ENCODE results near the gene TMEM161B.
"Not testable (repeated sequence)": the region's sequence is repeated elsewhere in the genome, so short reads cannot be mapped to it uniquely, and the experiment has no call there.

Gene TMEM161B

DNA sequence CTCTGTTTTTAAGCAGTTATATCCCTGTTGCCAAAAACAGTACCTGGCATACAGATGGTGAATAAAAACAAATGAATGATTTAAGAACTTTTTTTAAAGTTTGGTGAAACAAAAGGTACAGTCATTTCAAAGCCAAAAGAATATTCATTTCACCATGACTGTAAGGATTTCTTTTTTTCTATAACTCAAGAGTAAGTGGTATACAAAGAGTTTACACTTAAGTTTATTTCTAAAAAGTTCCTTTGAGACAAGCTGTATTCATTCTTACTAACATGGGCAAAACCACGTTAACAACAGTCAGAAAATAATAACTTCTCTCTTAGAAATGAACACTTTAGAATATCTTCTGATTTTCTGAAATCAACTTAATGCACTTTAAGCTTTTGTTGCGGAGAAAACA, 5.3 kb downstream of the TMEM161B start:
- no peak overlapping the region for H3K4me3 ChIP-seq (ENCODE audit: low read length)
- TF ChIP-seq ZNF274 (IDR thresholded peaks at IDR 0.05; ENCODE audit: low read depth, low read length), result no peak

GRCh38 chr5:88262116-88262515, 6.5 kb downstream of the TMEM161B start:
- no peak for TF ChIP-seq ZNF274 (IDR thresholded peaks at IDR 0.05; ENCODE audit: low read depth, low read length)
- no peak overlapping the region for H3K4me3 ChIP-seq (ENCODE audit: low read length)

DNA sequence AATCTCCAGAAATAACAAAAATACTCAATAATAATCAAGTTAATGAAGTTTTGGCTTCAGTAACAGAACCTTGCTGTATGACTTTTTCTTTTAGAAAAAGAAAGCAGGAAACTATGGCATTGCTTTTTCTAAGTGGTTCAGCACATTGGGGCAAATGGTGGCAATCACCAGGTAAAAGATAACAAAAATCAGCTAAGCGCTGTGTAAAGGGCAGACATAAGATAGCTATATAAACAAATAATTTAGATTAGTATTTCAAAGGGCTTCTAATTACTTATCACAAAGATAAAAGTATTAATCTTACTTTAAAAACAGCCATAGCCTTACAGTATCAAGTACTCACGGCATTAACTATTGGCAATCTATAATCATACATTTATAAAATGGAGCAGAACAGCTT, 10.0 kb downstream of the TMEM161B start:
- no peak for TF ChIP-seq ZNF274 (IDR thresholded peaks at IDR 0.05; ENCODE audit: low read depth, low read length)
- H3K4me3 ChIP-seq (ENCODE audit: low read length), result no peak overlapping the region

DNA sequence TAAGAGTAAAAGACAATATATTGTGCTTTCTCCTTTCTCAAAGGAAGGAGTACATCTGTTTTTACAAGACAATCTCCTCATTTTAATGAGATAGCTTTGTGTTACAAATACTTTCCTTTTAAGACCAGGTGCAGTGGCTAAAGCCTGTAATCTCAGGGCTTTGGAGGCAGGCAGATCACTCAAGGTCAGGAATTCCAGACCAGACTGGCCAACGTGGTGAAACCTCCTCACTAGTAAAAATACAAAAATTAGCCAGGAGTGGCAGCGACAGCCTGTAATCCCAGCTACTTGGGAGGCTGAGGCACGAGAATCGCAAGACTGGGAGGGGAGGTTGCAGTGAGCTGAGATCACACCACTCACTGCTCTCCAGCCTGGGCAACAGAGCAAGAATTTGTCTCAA, 11.8 kb downstream of the TMEM161B start:
- no peak for TF ChIP-seq ZNF274 (IDR thresholded peaks at IDR 0.05; ENCODE audit: low read depth, low read length)
- H3K4me3 ChIP-seq (ENCODE audit: low read length), result no peak overlapping the region

DNA sequence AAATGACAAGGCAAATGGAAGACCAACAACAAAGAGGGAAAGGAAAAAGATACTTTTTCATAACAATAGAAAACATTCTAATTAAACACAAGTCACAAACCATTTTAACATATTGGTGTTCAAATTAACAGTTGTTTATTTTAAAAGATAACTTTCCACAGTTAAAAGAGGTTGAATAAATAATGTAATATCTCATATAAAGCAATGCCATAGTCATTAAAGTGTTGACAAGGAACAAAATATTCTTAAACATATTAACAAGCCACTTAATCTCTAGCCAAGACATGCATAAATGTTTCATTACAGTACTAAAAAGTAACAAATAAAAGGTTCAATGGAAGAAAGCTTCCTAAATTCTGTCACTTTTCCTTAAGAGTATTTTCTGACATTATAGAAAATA, 12.6 kb downstream of the TMEM161B start:
- no peak overlapping the region for H3K4me3 ChIP-seq (ENCODE audit: low read length)
- no peak for TF ChIP-seq ZNF274 (IDR thresholded peaks at IDR 0.05; ENCODE audit: low read depth, low read length)

DNA sequence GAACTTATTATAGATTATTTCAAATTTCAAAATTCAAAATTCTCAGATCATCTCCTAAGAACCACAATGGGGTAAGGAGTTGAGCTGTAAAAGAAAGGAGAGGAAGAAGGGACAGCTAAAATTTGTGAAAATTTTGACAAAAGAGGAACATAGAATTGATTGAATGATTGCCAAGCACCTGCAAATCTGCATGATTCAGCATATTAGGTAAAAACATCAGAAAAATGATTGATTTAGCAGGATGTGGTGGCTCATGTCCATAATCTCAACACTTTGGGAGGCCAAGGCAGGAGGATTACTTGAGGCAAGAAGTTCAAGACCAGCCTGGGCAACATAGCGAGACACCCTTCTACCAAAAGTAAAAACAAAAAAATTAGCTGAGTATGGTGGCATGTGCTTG, 14.3 kb downstream of the TMEM161B start:
- TF ChIP-seq ZNF274 (IDR thresholded peaks at IDR 0.05; ENCODE audit: low read depth, low read length), result no peak
- H3K4me3 ChIP-seq (ENCODE audit: low read length), result no peak overlapping the region

DNA sequence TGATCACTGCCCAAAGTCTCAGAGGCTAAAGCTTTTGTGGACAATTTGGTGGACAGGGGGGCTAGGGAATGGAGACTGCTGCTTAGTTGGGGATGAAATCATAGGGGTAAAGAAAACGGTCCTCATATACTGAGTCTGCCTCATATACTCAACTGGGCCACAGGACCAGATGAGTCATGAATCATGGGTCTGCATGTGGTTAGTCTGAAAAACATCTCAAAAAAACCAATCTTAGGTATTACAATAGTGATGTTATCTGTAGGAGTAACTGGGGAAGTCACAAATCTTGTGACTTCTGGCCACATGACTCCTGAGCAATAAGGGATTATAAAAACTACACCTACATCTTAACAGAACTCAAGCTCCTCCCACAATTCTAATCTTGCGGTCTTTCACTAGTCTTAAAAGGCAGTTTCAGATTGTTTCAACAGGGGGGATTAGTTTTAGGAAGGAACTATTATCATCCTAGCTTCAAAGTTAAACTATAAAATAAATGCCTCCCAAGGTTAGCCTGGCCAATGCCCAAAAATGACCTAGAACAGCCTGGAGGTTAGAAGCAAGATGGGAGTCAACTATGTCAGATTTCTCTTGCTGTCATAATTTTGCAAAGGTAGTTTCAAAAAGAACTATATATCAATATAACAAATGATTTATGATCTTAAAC, 17.5 kb downstream of the TMEM161B start:
- TF ChIP-seq ZNF274 (IDR thresholded peaks at IDR 0.05; ENCODE audit: low read depth, low read length), result no peak
- no peak overlapping the region for H3K4me3 ChIP-seq (ENCODE audit: low read length)

GRCh38 chr5:88250010-88250409, 18.6 kb downstream of the TMEM161B start:
- no peak for TF ChIP-seq ZNF274 (IDR thresholded peaks at IDR 0.05; ENCODE audit: low read depth, low read length)
- no peak overlapping the region for H3K4me3 ChIP-seq (ENCODE audit: low read length)

GRCh38 chr5:88248743-88249540, 19.7 kb downstream of the TMEM161B start:
- H3K4me3 ChIP-seq (ENCODE audit: low read length), result no peak overlapping the region
- no peak for TF ChIP-seq ZNF274 (IDR thresholded peaks at IDR 0.05; ENCODE audit: low read depth, low read length)

DNA sequence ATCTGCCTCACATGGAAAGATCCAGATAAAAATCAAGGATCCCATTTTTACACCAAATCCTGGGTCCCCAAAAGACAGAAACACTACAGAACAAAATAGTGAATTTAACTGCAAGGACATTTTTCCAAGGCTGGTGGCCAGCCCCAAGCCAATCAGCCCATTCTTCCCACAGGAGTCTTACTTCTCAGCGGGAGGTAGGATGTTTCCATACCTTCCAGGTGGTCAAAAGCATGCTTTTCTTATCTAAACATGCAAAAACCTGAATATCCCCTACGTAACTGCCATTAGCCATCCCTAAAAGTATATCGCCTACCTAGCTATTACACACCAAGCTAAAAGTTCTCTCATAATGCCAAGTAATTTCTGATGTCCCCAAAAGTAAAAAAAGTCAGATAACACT, 20.6 kb downstream of the TMEM161B start:
- TF ChIP-seq ZNF274 (IDR thresholded peaks at IDR 0.05; ENCODE audit: low read depth, low read length), result no peak
- no peak overlapping the region for H3K4me3 ChIP-seq (ENCODE audit: low read length)

DNA sequence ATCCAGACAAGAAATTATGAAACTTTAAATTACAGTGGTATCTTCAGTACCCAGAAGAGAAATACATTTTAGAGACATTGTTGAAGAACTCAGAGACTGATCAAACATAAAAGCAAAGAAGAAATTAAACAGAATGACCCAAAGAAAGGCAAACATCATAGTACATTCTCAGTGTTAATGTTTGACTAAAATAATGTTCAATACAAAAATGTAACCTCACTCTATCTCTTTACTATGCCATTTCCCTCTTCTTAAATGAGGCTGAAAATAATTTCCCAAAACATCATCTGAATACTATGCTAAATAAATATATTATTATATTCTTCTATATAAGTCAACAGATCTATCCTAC, 22.8 kb downstream of the TMEM161B start:
- no peak for TF ChIP-seq ZNF274 (IDR thresholded peaks at IDR 0.05; ENCODE audit: low read depth, low read length)
- no peak overlapping the region for H3K4me3 ChIP-seq (ENCODE audit: low read length)

DNA sequence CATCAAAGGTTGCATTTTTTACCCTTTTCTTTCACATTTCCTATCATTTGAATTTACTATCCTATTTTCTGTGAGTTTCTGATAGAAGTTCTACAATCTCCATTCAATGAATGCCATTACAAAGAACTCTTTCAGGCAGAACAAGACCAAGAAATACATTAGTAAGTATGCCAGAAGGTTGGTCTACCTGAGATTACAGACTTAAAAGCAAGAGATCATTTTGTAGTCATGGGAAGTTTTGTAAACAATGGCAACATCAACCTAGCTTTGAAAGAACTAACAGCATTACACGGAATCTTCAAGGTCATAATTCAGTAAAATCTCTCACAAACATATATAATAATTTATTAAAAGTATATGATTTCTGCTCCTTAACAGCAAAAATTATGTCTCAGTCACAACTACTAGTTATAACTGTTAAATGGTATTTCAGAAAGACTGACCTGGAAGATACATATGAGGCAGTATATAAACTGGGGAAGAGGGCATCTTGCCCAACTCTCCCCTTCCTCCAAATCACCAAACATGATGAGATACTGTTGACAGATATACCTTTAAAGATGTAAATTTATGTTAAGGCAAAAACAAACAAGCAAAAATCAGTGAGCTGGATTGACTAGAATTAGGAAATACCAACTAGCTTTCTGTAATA, 23.3 kb downstream of the TMEM161B start:
- H3K4me3 ChIP-seq (ENCODE audit: low read length), result no peak overlapping the region
- TF ChIP-seq ZNF274 (IDR thresholded peaks at IDR 0.05; ENCODE audit: low read depth, low read length), result no peak

- no peak overlapping the region for H3K4me3 ChIP-seq (ENCODE audit: low read length)
- TF ChIP-seq ZNF274 (IDR thresholded peaks at IDR 0.05; ENCODE audit: low read depth, low read length), result no peak
These were observed 24.0 kb downstream of the TMEM161B start for GRCh38 chr5:88244686-88245085.

DNA sequence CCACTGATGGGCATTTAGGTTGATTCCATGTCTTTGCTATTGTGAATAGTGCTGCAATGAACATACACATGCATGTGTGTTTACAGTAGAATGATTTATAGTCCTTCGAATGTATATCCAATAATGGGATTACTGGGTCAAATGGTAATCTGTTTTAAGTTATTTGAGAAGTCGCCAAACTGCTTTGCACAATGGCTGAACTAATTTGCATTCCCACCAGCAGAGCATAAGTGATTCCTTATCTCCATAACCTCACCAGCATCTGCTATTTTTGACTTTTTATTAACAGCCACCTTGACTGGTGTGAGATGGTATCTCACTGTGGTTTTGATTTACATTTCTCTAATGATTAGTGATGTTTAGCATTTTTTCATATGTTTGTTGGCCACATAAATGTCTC, 25.2 kb downstream of the TMEM161B start:
- not testable (repeated sequence) for H3K4me3 ChIP-seq (ENCODE audit: low read length)

DNA sequence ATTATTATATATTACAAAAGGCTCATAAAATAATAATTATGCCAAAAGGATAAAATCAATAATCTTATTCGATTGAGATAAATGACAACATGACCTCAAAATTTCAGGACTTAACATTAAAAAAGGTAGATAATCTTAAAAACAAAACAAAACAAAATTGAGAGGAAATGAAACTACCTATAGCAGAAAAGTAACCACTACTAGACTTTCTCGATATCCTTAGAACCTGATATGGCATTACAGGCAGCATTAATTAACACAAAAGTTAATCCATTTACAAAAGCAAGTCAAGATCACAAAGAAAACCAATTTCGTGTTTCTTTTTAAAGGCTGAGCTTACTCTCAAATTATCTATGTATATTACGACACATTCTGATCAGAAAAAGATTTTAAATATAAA, 29.9 kb downstream of the TMEM161B start:
- TF ChIP-seq ZNF274 (IDR thresholded peaks at IDR 0.05; ENCODE audit: low read depth, low read length), result no peak
- H3K4me3 ChIP-seq (ENCODE audit: low read length), result no peak overlapping the region
